Measurements from ENCODE around the gene FMOD.

GRCh38 chr1:203388683-203389082 is 37.8 kb upstream of the FMOD start:
- TF ChIP-seq CTCF (IDR thresholded peaks at IDR 0.05; ENCODE audit: insufficient read depth, low read length, poor library complexity, severe bottlenecking), result no peak
- no peak for TF ChIP-seq EZH2phosphoT487 (conservative IDR thresholded peaks at IDR 0.05; ENCODE audit: low read length)
